ENCODE measurements around the gene SNRNP70.
A peak's percentile ranks its signal among the peaks of the same experiment; 100 is the strongest.
"Not testable (repeated sequence)": the region's sequence is repeated elsewhere in the genome, so short reads cannot be mapped to it uniquely, and the experiment has no call there.

The SNRNP70 gene

GRCh38 chr19:49085020-49085867 lies at the start of gene SNRNP70:
TSS of gene SNRNP70 (plus strand) at chr19:49085451. CDS start at chr19:49086415, 964 bp downstream.
- Histone ChIP-seq H3K9me3 (ENCODE audit: low read length) (no peaks in the 10 kb centered on the region), H3K9ac (ENCODE audit: low read length) (peak within 1 kb of the TSS; percentile 57), H3K36me3 (ENCODE audit: insufficient read depth, low read length) (peaks cover 23% of the 10 kb centered on the region), H3K27ac (ENCODE audit: low read depth, low read length) (peak within 1 kb of the TSS; percentile 96), H3K4me3 (ENCODE audit: low read depth in 1 of 2, low read length in 2 of 2) (peak within 1 kb of the TSS; percentile 86 to 95), H3K4me1 (ENCODE audit: insufficient read depth, low read length) (peaks cover 22% of the 10 kb centered on the region), H3K27me3 (ENCODE audit: control insufficient read depth in 1 of 2, insufficient read depth in 2 of 2, low read length in 2 of 2) (no peaks in the 10 kb centered on the region)

GRCh38 chr19:49036815-49037214 lies 48.4 kb upstream of the SNRNP70 start, which contains the start of gene CGB1:
TSS of gene CGB1 (minus strand) at chr19:49036895. CDS start at chr19:49036711, 184 bp downstream.
- H3K9me3 ChIP-seq (ENCODE audit: low read length); H3K27me3 ChIP-seq (ENCODE audit: control insufficient read depth in 1 of 2, insufficient read depth in 2 of 2, low read length in 2 of 2); H3K9ac ChIP-seq (ENCODE audit: low read length); H3K4me3 ChIP-seq (ENCODE audit: low read depth in 1 of 2, low read length in 2 of 2); H3K4me1 ChIP-seq (ENCODE audit: insufficient read depth, low read length); H3K27ac ChIP-seq (ENCODE audit: low read depth, low read length); H3K36me3 ChIP-seq (ENCODE audit: insufficient read depth, low read length): not testable (repeated sequence)

- H3K36me3 ChIP-seq (ENCODE audit: insufficient read depth, low read length); H3K9me3 ChIP-seq (ENCODE audit: low read length); H3K4me3 ChIP-seq (ENCODE audit: low read depth in 1 of 2, low read length in 2 of 2); H3K27ac ChIP-seq (ENCODE audit: low read depth, low read length); H3K4me1 ChIP-seq (ENCODE audit: insufficient read depth, low read length); H3K27me3 ChIP-seq (ENCODE audit: control insufficient read depth in 1 of 2, insufficient read depth in 2 of 2, low read length in 2 of 2); H3K9ac ChIP-seq (ENCODE audit: low read length): not testable (repeated sequence)
Observed at GRCh38 chr19:49038111-49038510, 47.1 kb upstream of the SNRNP70 start.

- not testable (repeated sequence) for H3K4me3 ChIP-seq (ENCODE audit: low read depth in 1 of 2, low read length in 2 of 2); H3K9ac ChIP-seq (ENCODE audit: low read length); H3K9me3 ChIP-seq (ENCODE audit: low read length); H3K4me1 ChIP-seq (ENCODE audit: insufficient read depth, low read length); H3K36me3 ChIP-seq (ENCODE audit: insufficient read depth, low read length); H3K27me3 ChIP-seq (ENCODE audit: control insufficient read depth in 1 of 2, insufficient read depth in 2 of 2, low read length in 2 of 2); H3K27ac ChIP-seq (ENCODE audit: low read depth, low read length)
Observed at GRCh38 chr19:49038557-49039276, 46.5 kb upstream of the SNRNP70 start.

GRCh38 chr19:49039736-49040135 lies 45.5 kb upstream of the SNRNP70 start:
- H3K4me3 ChIP-seq (ENCODE audit: low read depth in 1 of 2, low read length in 2 of 2); H3K27ac ChIP-seq (ENCODE audit: low read depth, low read length); H3K9me3 ChIP-seq (ENCODE audit: low read length); H3K4me1 ChIP-seq (ENCODE audit: insufficient read depth, low read length); H3K9ac ChIP-seq (ENCODE audit: low read length); H3K36me3 ChIP-seq (ENCODE audit: insufficient read depth, low read length); H3K27me3 ChIP-seq (ENCODE audit: control insufficient read depth in 1 of 2, insufficient read depth in 2 of 2, low read length in 2 of 2): not testable (repeated sequence)

GRCh38 chr19:49042177-49042576 lies 43.1 kb upstream of the SNRNP70 start:
- H3K4me3 ChIP-seq (ENCODE audit: low read depth in 1 of 2, low read length in 2 of 2): no peak overlapping the region
- no peaks in the 10 kb centered on the region for H3K36me3 ChIP-seq (ENCODE audit: insufficient read depth, low read length)
- H3K4me1 ChIP-seq (ENCODE audit: insufficient read depth, low read length): no peaks in the 10 kb centered on the region
- H3K9me3 ChIP-seq (ENCODE audit: low read length): no peaks in the 10 kb centered on the region
- H3K27me3 ChIP-seq (ENCODE audit: control insufficient read depth in 1 of 2, insufficient read depth in 2 of 2, low read length in 2 of 2): no peaks in the 10 kb centered on the region
- H3K9ac ChIP-seq (ENCODE audit: low read length): no peak overlapping the region
- H3K27ac ChIP-seq (ENCODE audit: low read depth, low read length): no peak overlapping the region

GRCh38 chr19:49042666-49043065 lies 42.6 kb upstream of the SNRNP70 start:
- not testable (repeated sequence) for H3K27ac ChIP-seq (ENCODE audit: low read depth, low read length); H3K36me3 ChIP-seq (ENCODE audit: insufficient read depth, low read length); H3K9ac ChIP-seq (ENCODE audit: low read length); H3K27me3 ChIP-seq (ENCODE audit: control insufficient read depth in 1 of 2, insufficient read depth in 2 of 2, low read length in 2 of 2); H3K4me3 ChIP-seq (ENCODE audit: low read depth in 1 of 2, low read length in 2 of 2); H3K9me3 ChIP-seq (ENCODE audit: low read length); H3K4me1 ChIP-seq (ENCODE audit: insufficient read depth, low read length)

GRCh38 chr19:49043548-49043947 lies 41.7 kb upstream of the SNRNP70 start, which contains the start of gene CGB5:
TSS of gene CGB5 (plus strand) at chr19:49043848. CDS start at chr19:49044210, 362 bp downstream.
- not testable (repeated sequence) for H3K4me3 ChIP-seq (ENCODE audit: low read depth in 1 of 2, low read length in 2 of 2); H3K36me3 ChIP-seq (ENCODE audit: insufficient read depth, low read length); H3K9me3 ChIP-seq (ENCODE audit: low read length); H3K27ac ChIP-seq (ENCODE audit: low read depth, low read length); H3K27me3 ChIP-seq (ENCODE audit: control insufficient read depth in 1 of 2, insufficient read depth in 2 of 2, low read length in 2 of 2); H3K9ac ChIP-seq (ENCODE audit: low read length); H3K4me1 ChIP-seq (ENCODE audit: insufficient read depth, low read length)

GRCh38 chr19:49049011-49049410 lies 36.2 kb upstream of the SNRNP70 start, which contains the start of gene CGB8:
TSS of gene CGB8 (minus strand) at chr19:49049111. CDS start at chr19:49048739, 372 bp downstream.
- not testable (repeated sequence) for H3K4me3 ChIP-seq (ENCODE audit: low read depth in 1 of 2, low read length in 2 of 2); H3K9me3 ChIP-seq (ENCODE audit: low read length); H3K27me3 ChIP-seq (ENCODE audit: control insufficient read depth in 1 of 2, insufficient read depth in 2 of 2, low read length in 2 of 2); H3K27ac ChIP-seq (ENCODE audit: low read depth, low read length); H3K4me1 ChIP-seq (ENCODE audit: insufficient read depth, low read length); H3K9ac ChIP-seq (ENCODE audit: low read length); H3K36me3 ChIP-seq (ENCODE audit: insufficient read depth, low read length)

GRCh38 chr19:49049834-49050233 lies 35.4 kb upstream of the SNRNP70 start:
- not testable (repeated sequence) for H3K36me3 ChIP-seq (ENCODE audit: insufficient read depth, low read length); H3K9ac ChIP-seq (ENCODE audit: low read length); H3K4me1 ChIP-seq (ENCODE audit: insufficient read depth, low read length); H3K27me3 ChIP-seq (ENCODE audit: control insufficient read depth in 1 of 2, insufficient read depth in 2 of 2, low read length in 2 of 2); H3K27ac ChIP-seq (ENCODE audit: low read depth, low read length); H3K4me3 ChIP-seq (ENCODE audit: low read depth in 1 of 2, low read length in 2 of 2); H3K9me3 ChIP-seq (ENCODE audit: low read length)

GRCh38 chr19:49050376-49051033 lies 34.7 kb upstream of the SNRNP70 start:
- not testable (repeated sequence) for H3K4me3 ChIP-seq (ENCODE audit: low read depth in 1 of 2, low read length in 2 of 2); H3K9ac ChIP-seq (ENCODE audit: low read length); H3K27me3 ChIP-seq (ENCODE audit: control insufficient read depth in 1 of 2, insufficient read depth in 2 of 2, low read length in 2 of 2); H3K9me3 ChIP-seq (ENCODE audit: low read length); H3K36me3 ChIP-seq (ENCODE audit: insufficient read depth, low read length); H3K27ac ChIP-seq (ENCODE audit: low read depth, low read length); H3K4me1 ChIP-seq (ENCODE audit: insufficient read depth, low read length)
